Calu3 (cell line): Measurements from ENCODE around the gene ALK. TPM values are rescaled to one million over a fixed set of nuclear protein-coding genes. Genes with fewer than 3 reads are reported as not detected.

Experiments
- BruUV-seq: library from RNA; stranded (reverse); fragments of 400-500 nt; replicated peaks from 2 replicates; lab custom pipeline; 2021; lab: Mats Ljungman, UMichigan
- CTCF ChIA-PET: fragments of 300-600 bp; sonication (Branson Sonifier 250); formaldehyde crosslinking; loops from one replicate; lab custom pipeline; 2022; ENCODE audit warnings: antibody characterized with exemption; lab: Charles Lee
- DNase-seq: peaks from one replicate; pipeline ENCODE4 v3.0.0; 2022
- H3K27ac Mint-ChIP-seq: one replicate; pipeline ENCODE4 v1.8.0; 2022; ENCODE audit warnings: mixed read lengths; ENCODE audit not compliant: unreplicated experiment
- H3K27me3 Mint-ChIP-seq: one replicate; pipeline ENCODE4 v1.8.0; 2022; ENCODE audit warnings: mixed read lengths; ENCODE audit not compliant: unreplicated experiment
- H3K36me3 Mint-ChIP-seq: one replicate; pipeline ENCODE4 v1.8.0; 2022; ENCODE audit warnings: mild to moderate bottlenecking, moderate library complexity, mixed read lengths; ENCODE audit not compliant: insufficient read depth, unreplicated experiment
- H3K4me1 Mint-ChIP-seq: one replicate; pipeline ENCODE4 v1.8.0; 2022; ENCODE audit warnings: mild to moderate bottlenecking, low read depth, mixed read lengths; ENCODE audit not compliant: unreplicated experiment
- H3K4me3 Mint-ChIP-seq: one replicate; pipeline ENCODE4 v1.8.0; 2022; ENCODE audit warnings: mild to moderate bottlenecking, low read depth, moderate library complexity, mixed read lengths; ENCODE audit not compliant: unreplicated experiment
- H3K9me3 Mint-ChIP-seq: one replicate; pipeline ENCODE4 v1.8.0; 2022; ENCODE audit warnings: low read depth, mixed read lengths; ENCODE audit not compliant: unreplicated experiment
- intact Hi-C: fragments of 100-400 bp; cut with micrococcal nuclease; formaldehyde crosslinking; loops from one replicate; pipeline ENCODE4 v1.10.0; 2022; ENCODE audit not compliant: unreplicated experiment
- total RNA-seq: library from RNA; stranded (reverse); gene quantifications from 2 replicates; pipeline ENCODE4 v1.2.3, GENCODE V29; 2022
- TF ChIP-seq, protein P1 (sequence below): fragments of 200-600 bp; IDR thresholded peaks from one replicate; pipeline ENCODE4 v1.8.0; 2022; ENCODE audit warnings: antibody characterized with exemption; ENCODE audit not compliant: unreplicated experiment

ALK gene
- total RNA-seq, 1 experiment from 2014 or later = not detected

- Mint-ChIP-seq H3K36me3 (no peaks in the 10 kb centered on the region), H3K4me3 (no peak overlapping the region), H3K27ac (no peak overlapping the region), H3K4me1 (peaks cover 10% of the 10 kb centered on the region), H3K9me3 (no peaks in the 10 kb centered on the region), H3K27me3 (peaks cover 44% of the 10 kb centered on the region)
- intact Hi-C loops = no loop called here
- TF ChIP-seq, protein P1, sequence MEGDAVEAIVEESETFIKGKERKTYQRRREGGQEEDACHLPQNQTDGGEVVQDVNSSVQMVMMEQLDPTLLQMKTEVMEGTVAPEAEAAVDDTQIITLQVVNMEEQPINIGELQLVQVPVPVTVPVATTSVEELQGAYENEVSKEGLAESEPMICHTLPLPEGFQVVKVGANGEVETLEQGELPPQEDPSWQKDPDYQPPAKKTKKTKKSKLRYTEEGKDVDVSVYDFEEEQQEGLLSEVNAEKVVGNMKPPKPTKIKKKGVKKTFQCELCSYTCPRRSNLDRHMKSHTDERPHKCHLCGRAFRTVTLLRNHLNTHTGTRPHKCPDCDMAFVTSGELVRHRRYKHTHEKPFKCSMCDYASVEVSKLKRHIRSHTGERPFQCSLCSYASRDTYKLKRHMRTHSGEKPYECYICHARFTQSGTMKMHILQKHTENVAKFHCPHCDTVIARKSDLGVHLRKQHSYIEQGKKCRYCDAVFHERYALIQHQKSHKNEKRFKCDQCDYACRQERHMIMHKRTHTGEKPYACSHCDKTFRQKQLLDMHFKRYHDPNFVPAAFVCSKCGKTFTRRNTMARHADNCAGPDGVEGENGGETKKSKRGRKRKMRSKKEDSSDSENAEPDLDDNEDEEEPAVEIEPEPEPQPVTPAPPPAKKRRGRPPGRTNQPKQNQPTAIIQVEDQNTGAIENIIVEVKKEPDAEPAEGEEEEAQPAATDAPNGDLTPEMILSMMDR = no peak
- DNase-seq = no peak
- CTCF ChIA-PET = no interaction called here
- BruUV-seq = no TSS peak
Measured at GRCh38 chr2:29660201-29660600, 261.2 kb downstream of the ALK start.

GRCh38 chr2:29659178-29659577 lies 262.2 kb downstream of the ALK start:
- Mint-ChIP-seq H3K4me3 (no peak overlapping the region), H3K4me1 (peaks cover 10% of the 10 kb centered on the region), H3K27ac (no peak overlapping the region), H3K27me3 (peaks cover 51% of the 10 kb centered on the region), H3K36me3 (no peaks in the 10 kb centered on the region), H3K9me3 (no peaks in the 10 kb centered on the region)
- TF ChIP-seq, protein P1 = no peak
- CTCF ChIA-PET = no interaction called here
- intact Hi-C loops = no loop called here
- BruUV-seq = no TSS peak
- DNase-seq = no peak

DNA sequence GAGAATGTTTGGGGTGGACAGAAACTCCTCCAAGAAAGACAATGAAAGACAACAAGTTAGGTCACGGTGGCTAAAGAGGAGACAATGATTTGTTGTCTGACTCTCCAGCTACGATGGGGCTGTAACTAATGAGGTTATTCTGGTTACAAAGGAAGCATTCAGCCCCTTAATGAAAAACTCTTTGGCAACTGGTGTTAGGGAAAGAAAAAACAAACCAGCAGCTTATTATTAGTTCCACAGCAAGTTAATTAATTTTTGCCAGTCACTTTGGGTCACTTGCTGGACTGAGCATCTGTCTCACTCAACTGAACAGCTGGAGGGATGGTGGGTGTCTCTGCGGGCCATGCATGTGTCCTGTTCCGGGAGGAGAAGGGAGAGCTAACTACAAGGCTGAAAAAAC lies 263.7 kb downstream of the ALK start:
- peaks cover 2% of the 10 kb centered on the region for H3K4me1 Mint-ChIP-seq
- H3K36me3 Mint-ChIP-seq = no peaks in the 10 kb centered on the region
- no peak overlapping the region for H3K27ac Mint-ChIP-seq
- H3K27me3 Mint-ChIP-seq = peaks cover 66% of the 10 kb centered on the region
- H3K4me3 Mint-ChIP-seq = no peak overlapping the region
- intact Hi-C loops = no loop called here
- no peak for DNase-seq
- TF ChIP-seq, protein P1 = no peak
- CTCF ChIA-PET = interaction anchor here (0.6 kb wide), 1 partner anchor 367 kb away, joined by 3 read pairs; no protein-coding TSS in a partner anchor
- BruUV-seq = no TSS peak
- H3K9me3 Mint-ChIP-seq = no peaks in the 10 kb centered on the region

DNA sequence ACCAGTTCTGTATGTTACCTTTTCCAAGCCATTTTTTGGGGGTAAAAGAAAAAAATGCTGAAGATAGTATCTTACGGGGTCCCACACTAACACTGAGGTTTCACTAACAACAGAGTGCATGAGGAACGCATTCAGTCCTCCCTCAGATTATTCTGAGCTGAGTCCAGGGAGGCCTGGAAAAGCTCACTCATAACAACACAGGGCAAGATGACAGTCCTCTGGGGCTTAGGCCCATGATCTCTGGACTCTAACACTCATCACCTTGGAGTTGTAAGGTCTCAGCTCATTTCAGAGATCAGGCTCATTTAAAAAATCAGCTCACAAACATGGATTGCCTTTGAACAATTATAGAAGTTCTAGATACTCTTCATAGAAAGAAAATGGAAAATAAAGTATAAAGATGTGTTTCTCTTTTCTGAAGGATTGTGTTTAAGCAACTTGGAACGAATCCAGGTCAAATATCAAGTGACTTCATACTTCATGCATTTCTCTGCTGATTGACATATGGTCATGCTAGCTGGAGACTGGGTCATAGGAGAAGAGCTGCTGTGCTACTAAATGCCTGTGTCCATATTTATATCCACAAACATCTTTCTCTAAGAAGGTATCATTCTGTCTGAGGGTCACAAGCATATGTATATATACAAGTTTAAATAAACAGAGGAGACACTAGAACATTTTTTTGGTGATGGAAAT lies 265.8 kb downstream of the ALK start:
- intact Hi-C loops = no loop called here
- H3K9me3 Mint-ChIP-seq = no peaks in the 10 kb centered on the region
- TF ChIP-seq, protein P1 = no peak
- CTCF ChIA-PET = no interaction called here
- H3K36me3 Mint-ChIP-seq = no peaks in the 10 kb centered on the region
- DNase-seq = no peak
- H3K4me3 Mint-ChIP-seq = no peak overlapping the region
- H3K27me3 Mint-ChIP-seq = peaks cover 77% of the 10 kb centered on the region
- BruUV-seq = no TSS peak
- no peaks in the 10 kb centered on the region for H3K4me1 Mint-ChIP-seq
- H3K27ac Mint-ChIP-seq = no peak overlapping the region
